Endodermal cell (in vitro differentiated cells): ENCODE data around the gene HTR1A. TPM values are rescaled to one million over a fixed set of nuclear protein-coding genes. Genes with fewer than 3 reads are reported as not detected.

Experiments
- DNase-seq: peaks from one replicate; pipeline ENCODE4 v3.0.0-alpha.2; 2017
- H3K27ac ChIP-seq: 2 replicates; pipeline ENCODE4 v1.5.1; 2013; ENCODE audit warnings: mild to moderate bottlenecking, low read depth, low read length, moderate library complexity
- H3K27me3 ChIP-seq: 2 replicates; pipeline ENCODE4 v1.6.1; 2013; ENCODE audit warnings: mild to moderate bottlenecking, low read length, moderate library complexity; ENCODE audit not compliant: insufficient read depth, control insufficient read depth, poor library complexity, severe bottlenecking
- H3K36me3 ChIP-seq: 2 replicates; pipeline ENCODE4 v1.7.0; 2013; ENCODE audit warnings: mild to moderate bottlenecking, low read length, moderate library complexity; ENCODE audit not compliant: control insufficient read depth, insufficient read depth
- H3K4me1 ChIP-seq: one replicate; pipeline ENCODE4 v1.7.0; 2013; ENCODE audit warnings: low read length; ENCODE audit not compliant: control insufficient read depth, insufficient read depth
- H3K4me3 ChIP-seq: 2 replicates; pipeline ENCODE4 v1.5.1; 2013; ENCODE audit warnings: mild to moderate bottlenecking, low read length, moderate library complexity
- H3K9ac ChIP-seq: 2 replicates; pipeline ENCODE4 v1.6.1; 2013; ENCODE audit warnings: mild to moderate bottlenecking, low read length, moderate library complexity; ENCODE audit not compliant: poor library complexity, severe bottlenecking; ENCODE audit errors: extremely low read depth
- H3K9me3 ChIP-seq: 2 replicates; pipeline ENCODE4 v1.6.1; 2013; ENCODE audit warnings: mild to moderate bottlenecking, low read length, moderate library complexity; ENCODE audit not compliant: control insufficient read depth
- H3K27ac Mint-ChIP-seq: 2 replicates; pipeline ENCODE4 v1.8.0; 2020; ENCODE audit warnings: mixed read lengths
- H3K27me3 Mint-ChIP-seq: 2 replicates; pipeline ENCODE4 v1.8.0; 2021; ENCODE audit warnings: mild to moderate bottlenecking, mixed read lengths; ENCODE audit not compliant: insufficient read depth
- H3K36me3 Mint-ChIP-seq: 2 replicates; pipeline ENCODE4 v1.8.0; 2020; ENCODE audit warnings: low read depth, mixed read lengths
- H3K4me1 Mint-ChIP-seq: 2 replicates; pipeline ENCODE4 v1.8.0; 2020; ENCODE audit warnings: mixed read lengths
- H3K4me3 Mint-ChIP-seq: 2 replicates; pipeline ENCODE4 v1.8.0; 2020; ENCODE audit warnings: mild to moderate bottlenecking, moderate library complexity, mixed read lengths
- H3K9me3 Mint-ChIP-seq: 2 replicates; pipeline ENCODE4 v1.8.0; 2020; ENCODE audit warnings: mild to moderate bottlenecking, mixed read lengths
- WGBS, 2 experiments: methylation state at CpG; one replicate each; pipeline versions ENCODE4 v1.1.5 to v1.1.7; 2013; ENCODE audit warnings: missing lambda C conversion rate in 2 of 2, mixed read lengths in 1 of 2; ENCODE audit not compliant: insufficient coverage in 1 of 2, insufficient read length in 1 of 2; 5-methylcytosine and 5-hydroxymethylcytosine counted together
- total RNA-seq, 2 donors: library from RNA; stranded (reverse); fragmentation: NEBNext Ultra II Directional in 1 of 2; extraction: Animal tissue kit (Norgen Biotek cat#: 25700) in 1 of 2; gene quantifications; 2 replicates in 1 of 2; 3 replicates in 1 of 2; pipeline ENCODE4 v1.2.1, GENCODE V29; 2021
- TF ChIP-seq, protein P1 (sequence below): fragments of 200-600 bp; sonication (generic); conservative IDR thresholded peaks from 2 replicates; pipeline ENCODE4 v1.5.0; 2021; ENCODE audit warnings: antibody characterized with exemption, mild to moderate bottlenecking

The HTR1A gene
- total RNA-seq, 2 donors from 2014 or later: not detected

DNA sequence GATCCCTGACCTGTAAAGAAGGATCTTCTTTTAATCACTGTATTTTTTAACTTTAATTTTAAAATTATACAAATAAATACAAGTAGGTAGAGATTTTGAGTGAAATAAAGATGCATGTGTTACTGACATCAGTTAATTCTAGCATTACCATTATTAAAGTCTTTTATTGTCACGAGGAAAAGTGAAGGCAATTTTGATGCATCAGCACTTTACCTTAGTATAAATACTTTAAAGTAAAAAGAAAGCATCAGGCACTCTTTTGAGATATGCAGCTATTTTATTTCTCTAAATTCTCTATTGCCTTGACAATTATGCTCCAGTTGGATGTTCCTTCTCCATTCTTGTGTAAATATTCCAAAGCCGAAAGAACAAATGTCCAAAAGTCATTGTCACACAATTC is 4.6 kb downstream of the HTR1A start:
- no peaks in the 10 kb centered on the region for H3K36me3 ChIP-seq
- H3K9me3 ChIP-seq: peaks cover 11% of the 10 kb centered on the region
- 81% methylated on average over 2 of the region's 2 CpGs; no CpG with 5 or more reads in 1 of the 2 experiments for WGBS, 2 experiments
- H3K9ac ChIP-seq: no peak overlapping the region
- H3K4me3 ChIP-seq: no peak overlapping the region
- peaks cover 9% of the 10 kb centered on the region for H3K9me3 Mint-ChIP-seq
- TF ChIP-seq, protein P1, sequence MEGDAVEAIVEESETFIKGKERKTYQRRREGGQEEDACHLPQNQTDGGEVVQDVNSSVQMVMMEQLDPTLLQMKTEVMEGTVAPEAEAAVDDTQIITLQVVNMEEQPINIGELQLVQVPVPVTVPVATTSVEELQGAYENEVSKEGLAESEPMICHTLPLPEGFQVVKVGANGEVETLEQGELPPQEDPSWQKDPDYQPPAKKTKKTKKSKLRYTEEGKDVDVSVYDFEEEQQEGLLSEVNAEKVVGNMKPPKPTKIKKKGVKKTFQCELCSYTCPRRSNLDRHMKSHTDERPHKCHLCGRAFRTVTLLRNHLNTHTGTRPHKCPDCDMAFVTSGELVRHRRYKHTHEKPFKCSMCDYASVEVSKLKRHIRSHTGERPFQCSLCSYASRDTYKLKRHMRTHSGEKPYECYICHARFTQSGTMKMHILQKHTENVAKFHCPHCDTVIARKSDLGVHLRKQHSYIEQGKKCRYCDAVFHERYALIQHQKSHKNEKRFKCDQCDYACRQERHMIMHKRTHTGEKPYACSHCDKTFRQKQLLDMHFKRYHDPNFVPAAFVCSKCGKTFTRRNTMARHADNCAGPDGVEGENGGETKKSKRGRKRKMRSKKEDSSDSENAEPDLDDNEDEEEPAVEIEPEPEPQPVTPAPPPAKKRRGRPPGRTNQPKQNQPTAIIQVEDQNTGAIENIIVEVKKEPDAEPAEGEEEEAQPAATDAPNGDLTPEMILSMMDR: no peak
- H3K27ac Mint-ChIP-seq: no peak overlapping the region
- no peak overlapping the region for H3K4me3 Mint-ChIP-seq
- H3K27me3 ChIP-seq: peaks cover 43% of the 10 kb centered on the region
- H3K4me1 Mint-ChIP-seq: peaks cover 10% of the 10 kb centered on the region
- no peak overlapping the region for H3K27ac ChIP-seq
- DNase-seq: no peak
- H3K4me1 ChIP-seq: peaks cover 5% of the 10 kb centered on the region
- H3K27me3 Mint-ChIP-seq: peaks cover 51% of the 10 kb centered on the region
- no peaks in the 10 kb centered on the region for H3K36me3 Mint-ChIP-seq

- H3K9me3 ChIP-seq: no peaks in the 10 kb centered on the region
- WGBS, 2 experiments: 94 to 100% methylated on average over 1 to 3 of the region's 3 CpGs
- TF ChIP-seq, protein P1: no peak
- Mint-ChIP-seq H3K27ac (no peak overlapping the region), H3K9me3 (no peaks in the 10 kb centered on the region), H3K27me3 (peaks cover 7% of the 10 kb centered on the region), H3K4me1 (no peaks in the 10 kb centered on the region), H3K36me3 (no peaks in the 10 kb centered on the region), H3K4me3 (no peak overlapping the region)
- H3K4me1 ChIP-seq: no peaks in the 10 kb centered on the region
- peaks cover 2% of the 10 kb centered on the region for H3K27me3 ChIP-seq
- H3K9ac ChIP-seq: no peak overlapping the region
- H3K36me3 ChIP-seq: no peaks in the 10 kb centered on the region
- no peak overlapping the region for H3K27ac ChIP-seq
- no peak overlapping the region for H3K4me3 ChIP-seq
- DNase-seq: no peak
Observed at GRCh38 chr5:63953217-63953616, 9.0 kb downstream of the HTR1A start.

DNA sequence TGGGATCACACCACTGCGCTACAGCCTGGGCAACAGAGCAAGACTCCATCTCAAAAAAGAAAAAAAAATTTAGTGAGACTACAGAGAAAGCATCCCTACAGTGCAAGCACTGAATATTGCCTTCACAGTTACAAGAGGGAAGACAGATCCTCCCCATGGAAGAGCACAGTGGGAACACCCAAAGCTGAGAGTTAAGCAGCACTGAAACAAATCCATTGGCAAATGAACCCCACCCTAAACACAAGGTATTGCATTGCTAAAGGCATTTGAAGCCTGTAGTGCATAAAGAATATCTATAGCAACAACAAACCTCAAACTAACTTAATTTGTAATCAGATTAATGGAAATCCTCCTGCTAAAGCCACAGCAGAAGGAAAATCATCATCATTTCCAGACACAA is 27.1 kb downstream of the HTR1A start:
- no peaks in the 10 kb centered on the region for H3K27me3 ChIP-seq
- Mint-ChIP-seq H3K27me3 (no peaks in the 10 kb centered on the region), H3K27ac (no peak overlapping the region), H3K4me3 (no peak overlapping the region), H3K9me3 (peaks cover 5% of the 10 kb centered on the region), H3K36me3 (no peaks in the 10 kb centered on the region), H3K4me1 (peaks cover 3% of the 10 kb centered on the region)
- no peak overlapping the region for H3K27ac ChIP-seq
- H3K36me3 ChIP-seq: no peaks in the 10 kb centered on the region
- H3K9me3 ChIP-seq: no peaks in the 10 kb centered on the region
- H3K9ac ChIP-seq: no peak overlapping the region
- WGBS, 2 experiments: 91 to 100% methylated on average over 1 of the region's 1 CpG
- TF ChIP-seq, protein P1: no peak
- no peak overlapping the region for H3K4me3 ChIP-seq
- no peaks in the 10 kb centered on the region for H3K4me1 ChIP-seq
- no peak for DNase-seq
